HEK293T (cell line): Measurements from ENCODE around the gene AGTRAP.

Experiments
- CTCF ChIA-PET: fragments of 350-600 bp; formaldehyde crosslinking; extraction: SDS; loops from one replicate; lab custom pipeline; 2021; ENCODE audit warnings: antibody characterized with exemption, inconsistent platforms; lab: Yijun Ruan, JAX
- POLR2A ChIA-PET: fragments of 350-600 bp; formaldehyde crosslinking; extraction: SDS; loops from one replicate; lab custom pipeline; 2020; ENCODE audit warnings: antibody characterized with exemption, inconsistent platforms; lab: Yijun Ruan, JAX
- DNase-seq: peaks from one replicate; pipeline ENCODE4 v3.0.0; 2012; ENCODE audit warnings: mixed read lengths; ENCODE audit errors: extremely low spot score
- ARNT ChIP-seq: fragments of 450-650 bp; IDR thresholded peaks from 2 replicates; pipeline ENCODE4 v1.6.1; 2017; ENCODE audit warnings: mild to moderate bottlenecking
- CTBP1 ChIP-seq: fragments of 450-650 bp; IDR thresholded peaks from 2 replicates; pipeline ENCODE4 v1.6.1; 2016; ENCODE audit warnings: borderline replicate concordance
- FOXA1 ChIP-seq: fragments of 450-650 bp; IDR thresholded peaks from 2 replicates; pipeline ENCODE4 v1.6.1; 2016; ENCODE audit warnings: mild to moderate bottlenecking
- FOXM1 ChIP-seq: fragments of 450-650 bp; IDR thresholded peaks from 2 replicates; pipeline ENCODE4 v1.6.1; 2017; ENCODE audit warnings: mild to moderate bottlenecking, borderline replicate concordance
- HDGF ChIP-seq: fragments of 450-650 bp; IDR thresholded peaks from 2 replicates; pipeline ENCODE4 v1.6.1; 2017; ENCODE audit warnings: antibody characterized with exemption, borderline replicate concordance
- LEF1 ChIP-seq: fragments of 450-650 bp; IDR thresholded peaks from 2 replicates; pipeline ENCODE4 v1.6.1; 2017; ENCODE audit warnings: mild to moderate bottlenecking, borderline replicate concordance
- PKNOX1 ChIP-seq: fragments of 450-650 bp; IDR thresholded peaks from 2 replicates; pipeline ENCODE4 v1.6.1; 2016
- SUZ12 ChIP-seq: fragments of 450-650 bp; IDR thresholded peaks from 2 replicates; pipeline ENCODE4 v1.6.1; 2016; ENCODE audit warnings: mild to moderate bottlenecking
- TARDBP ChIP-seq: fragments of 450-650 bp; IDR thresholded peaks from 2 replicates; pipeline ENCODE4 v1.6.1; 2016

AGTRAP gene

GRCh38 chr1:11799896-11800295 lies 64.0 kb downstream of the AGTRAP start:
- DNase-seq, result no peak
- POLR2A ChIA-PET, result no interaction called here
- CTCF ChIA-PET, result no interaction called here
- no peak for TF ChIP-seq HDGF
- no peak for TF ChIP-seq SUZ12
- no peak for TF ChIP-seq FOXM1
- TF ChIP-seq ARNT, result no peak
- TF ChIP-seq LEF1, result no peak
- no peak for TF ChIP-seq CTBP1
- TF ChIP-seq FOXA1, result no peak
- TF ChIP-seq TARDBP, result no peak

- POLR2A ChIA-PET, result no interaction called here
- no peak for DNase-seq
- CTCF ChIA-PET, result no interaction called here
- no peak for TF ChIP-seq PKNOX1
These were observed 64.4 kb downstream of the AGTRAP start for GRCh38 chr1:11800391-11800755.
